Amniotic epithelial cell (primary cell): ENCODE data around the gene ATP2A2.
"Not testable (repeated sequence)": the region's sequence is repeated elsewhere in the genome, so short reads cannot be mapped to it uniquely, and the experiment has no call there.

ENCODE experiments used
- DNase-seq: peaks from one replicate; pipeline ENCODE4 v3.0.0-alpha.2; 2010; ENCODE audit warnings: low read depth

Gene ATP2A2

GRCh38 chr12:110369992-110370391, 88.9 kb downstream of the ATP2A2 start:
- no peak for DNase-seq

DNA sequence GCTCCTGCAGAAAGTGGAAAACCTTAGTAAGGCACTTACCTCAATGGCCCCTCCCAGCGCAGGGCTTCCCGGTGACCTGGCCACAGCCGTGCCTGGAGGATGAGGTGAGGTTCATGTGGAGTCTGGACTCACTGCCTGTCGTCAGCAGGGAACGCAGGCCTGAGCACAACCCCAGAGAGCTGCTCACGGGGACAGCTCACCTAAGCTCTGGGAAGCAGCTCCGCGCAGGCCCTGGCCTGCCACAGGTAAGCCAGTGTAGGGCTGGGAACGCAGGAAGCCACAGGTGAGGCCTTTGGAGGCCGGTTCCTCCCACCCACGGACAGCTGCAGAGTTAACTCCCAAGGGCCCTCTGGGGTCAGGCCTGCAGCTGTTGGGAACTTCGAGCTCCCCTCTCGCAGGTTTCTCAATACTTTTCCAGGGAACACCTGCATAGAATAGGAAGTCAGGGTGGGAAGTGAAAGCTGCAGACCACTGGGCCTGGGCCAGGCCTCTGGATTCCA, 89.7 kb downstream of the ATP2A2 start:
- no peak for DNase-seq

DNA sequence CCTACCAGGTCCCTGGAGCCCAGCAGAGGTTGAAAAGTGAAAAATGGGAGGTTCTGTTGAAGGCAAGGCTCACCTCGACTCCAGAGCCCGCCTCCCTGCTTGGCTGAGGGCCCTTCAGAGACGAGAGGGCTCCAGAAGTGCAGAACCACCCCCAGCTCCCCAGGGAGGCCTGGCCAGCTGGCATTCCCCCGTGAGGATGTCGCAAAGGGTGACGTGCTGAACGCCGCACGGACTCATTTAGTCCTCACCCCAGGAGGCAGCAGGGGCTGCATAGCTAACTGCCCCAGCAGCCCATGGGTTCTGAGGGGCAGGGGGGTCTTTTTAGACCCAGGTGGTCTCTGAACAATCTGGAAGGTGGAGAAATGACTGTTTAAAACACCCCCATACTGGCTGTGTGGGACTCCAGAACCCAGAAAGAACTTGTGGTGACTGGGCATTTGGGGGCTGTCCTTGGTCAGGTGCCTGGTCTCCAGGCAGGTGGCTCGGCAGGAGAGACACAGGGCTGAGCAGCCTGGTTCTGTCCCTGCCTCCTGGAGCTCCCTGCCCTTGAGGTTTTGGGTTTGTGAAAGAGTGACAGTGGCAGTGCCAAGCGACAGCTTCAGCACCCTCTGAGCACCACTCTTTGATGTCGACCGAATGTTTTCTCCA, 90.5 kb downstream of the ATP2A2 start:
- DNase-seq, result no peak

DNA sequence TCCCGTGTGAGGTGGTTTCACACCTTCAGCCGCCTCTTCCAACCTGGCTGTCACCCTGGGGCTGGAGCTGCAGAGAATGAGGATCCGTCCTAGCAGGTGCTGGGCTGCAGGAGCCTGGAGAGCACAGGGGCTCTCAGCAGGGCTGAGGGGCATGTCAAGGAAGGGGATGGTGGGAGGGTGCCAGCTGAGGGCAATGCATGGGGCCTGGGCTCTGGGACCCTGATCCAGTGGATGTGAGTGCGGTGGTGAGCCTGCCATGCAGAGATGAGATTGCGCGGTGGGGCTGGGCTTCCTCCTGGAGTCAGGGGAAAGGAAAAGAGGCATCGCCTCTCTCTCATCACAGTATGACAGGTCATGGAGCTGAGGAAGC, 91.0 kb downstream of the ATP2A2 start:
- no peak for DNase-seq

GRCh38 chr12:110373025-110373424, 92.0 kb downstream of the ATP2A2 start:
- no peak for DNase-seq

DNA sequence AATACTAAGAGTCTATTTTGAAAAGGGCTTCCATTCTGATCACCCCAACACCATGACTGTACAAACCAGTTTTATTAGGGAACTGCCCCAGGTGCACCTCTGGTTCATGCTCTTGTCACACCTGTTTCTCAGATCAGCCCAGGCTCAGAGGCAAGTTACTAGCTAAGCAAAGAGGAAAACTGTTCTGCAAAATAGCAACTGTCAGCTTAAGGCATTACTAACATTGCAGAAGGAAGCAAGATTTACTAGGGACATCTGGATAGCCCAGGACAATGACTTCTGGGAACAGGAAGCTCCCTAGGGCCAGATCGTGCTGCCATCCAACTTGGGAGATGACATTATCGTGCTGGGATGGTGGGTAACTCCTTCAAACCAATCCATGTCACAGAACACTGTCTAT, 92.4 kb downstream of the ATP2A2 start:
- no peak for DNase-seq

DNA sequence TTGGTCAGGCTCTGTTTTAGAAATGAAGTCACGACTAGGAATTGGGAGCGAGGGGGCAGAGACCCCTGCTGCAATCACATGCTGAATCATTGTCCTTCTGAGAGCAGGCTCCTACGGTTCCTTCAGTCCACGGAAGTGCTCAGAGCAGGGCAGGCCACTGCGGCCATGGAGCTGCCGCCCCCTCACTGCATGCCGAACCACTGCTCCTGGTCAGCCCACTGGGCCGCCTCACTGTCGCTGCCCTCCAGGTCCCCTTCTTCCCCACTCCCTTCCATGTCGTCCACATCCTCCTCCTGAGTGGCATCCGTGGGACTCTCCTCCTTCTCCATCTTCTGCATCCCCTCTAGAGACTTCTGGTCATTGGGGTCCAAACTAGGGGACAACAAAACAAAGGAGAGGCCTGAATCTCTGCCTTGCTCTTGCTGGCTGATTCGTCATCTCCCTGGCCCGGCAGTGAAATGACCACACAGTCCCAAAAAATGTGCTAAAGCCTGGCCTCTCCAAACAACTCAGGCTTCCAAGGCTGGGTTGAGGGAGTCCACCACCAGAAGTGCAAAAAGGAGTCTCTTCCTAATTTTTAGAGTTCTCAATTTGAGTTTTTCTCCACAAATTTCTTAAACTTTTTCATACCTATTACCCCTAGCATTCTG, 93.0 kb downstream of the ATP2A2 start:
- DNase-seq, result no peak

- not testable (repeated sequence) for DNase-seq
These were observed 97.2 kb downstream of the ATP2A2 start for GRCh38 chr12:110378131-110378790.

DNA sequence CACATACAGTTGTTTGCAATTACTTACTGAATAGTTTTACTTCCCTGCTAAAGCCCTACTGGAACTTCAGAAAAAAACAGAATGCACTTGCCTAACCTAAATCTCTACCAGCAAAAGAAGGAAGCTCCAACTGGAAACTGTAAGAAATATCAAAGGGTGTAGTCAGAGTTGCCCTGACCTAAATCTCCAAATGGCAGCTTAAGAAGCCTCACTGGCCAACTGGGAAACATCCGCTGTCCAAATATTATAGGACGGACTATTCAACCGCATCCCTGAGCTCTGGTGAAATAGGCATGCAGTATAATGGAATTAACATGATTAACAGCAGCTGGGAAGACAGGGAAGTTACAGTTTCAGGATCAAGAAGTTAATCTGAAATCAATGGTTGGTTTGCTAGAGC, 98.2 kb downstream of the ATP2A2 start:
- DNase-seq, result no peak

- no peak for DNase-seq
These were observed 98.6 kb downstream of the ATP2A2 start for GRCh38 chr12:110379631-110380030.

DNA sequence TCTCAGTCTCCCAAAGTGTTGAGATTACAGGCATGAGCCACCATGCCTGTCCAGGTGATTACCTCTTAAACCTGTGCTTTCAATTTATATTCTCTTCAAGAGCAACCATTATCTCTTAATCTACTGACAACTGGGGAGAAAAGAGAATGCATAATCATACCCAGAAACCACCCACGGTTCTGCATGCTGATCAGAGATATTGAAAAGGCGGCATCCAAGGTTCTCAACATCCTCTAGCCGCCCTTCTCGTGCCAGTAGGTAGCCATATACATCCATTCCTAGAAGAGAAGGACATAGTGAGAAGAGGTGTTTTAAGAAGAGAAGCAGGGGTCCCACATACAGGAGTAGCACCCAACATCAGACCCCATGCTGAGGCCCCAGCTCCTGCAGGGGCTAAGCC, 101.6 kb downstream of the ATP2A2 start:
- DNase-seq, result no peak
